Measurements from ENCODE around the gene ULK4.
"Not testable (repeated sequence)": the region's sequence is repeated elsewhere in the genome, so short reads cannot be mapped to it uniquely, and the experiment has no call there.

GRCh38 chr3:41983091-41983490 is 21.2 kb upstream of the ULK4 start:
- not testable (repeated sequence) for TF ChIP-seq CTCF (IDR thresholded peaks at IDR 0.05 in 2 of 3, conservative IDR thresholded peaks at IDR 0.05 in 1 of 3; ENCODE audit: borderline replicate concordance in 1 of 3, insufficient read depth in 1 of 3, low read depth in 2 of 3, low read length in 2 of 3); POLR2A (IDR thresholded peaks at IDR 0.05; ENCODE audit: borderline replicate concordance, extremely low read depth, insufficient read depth, insufficient read length); FOSL1 (IDR thresholded peaks at IDR 0.05; ENCODE audit: low read depth); REST (IDR thresholded peaks at IDR 0.05; ENCODE audit: low read depth); SRF (IDR thresholded peaks at IDR 0.05; ENCODE audit: low read depth)
